ENCODE data around the gene ASS1.

ASS1 gene

DNA sequence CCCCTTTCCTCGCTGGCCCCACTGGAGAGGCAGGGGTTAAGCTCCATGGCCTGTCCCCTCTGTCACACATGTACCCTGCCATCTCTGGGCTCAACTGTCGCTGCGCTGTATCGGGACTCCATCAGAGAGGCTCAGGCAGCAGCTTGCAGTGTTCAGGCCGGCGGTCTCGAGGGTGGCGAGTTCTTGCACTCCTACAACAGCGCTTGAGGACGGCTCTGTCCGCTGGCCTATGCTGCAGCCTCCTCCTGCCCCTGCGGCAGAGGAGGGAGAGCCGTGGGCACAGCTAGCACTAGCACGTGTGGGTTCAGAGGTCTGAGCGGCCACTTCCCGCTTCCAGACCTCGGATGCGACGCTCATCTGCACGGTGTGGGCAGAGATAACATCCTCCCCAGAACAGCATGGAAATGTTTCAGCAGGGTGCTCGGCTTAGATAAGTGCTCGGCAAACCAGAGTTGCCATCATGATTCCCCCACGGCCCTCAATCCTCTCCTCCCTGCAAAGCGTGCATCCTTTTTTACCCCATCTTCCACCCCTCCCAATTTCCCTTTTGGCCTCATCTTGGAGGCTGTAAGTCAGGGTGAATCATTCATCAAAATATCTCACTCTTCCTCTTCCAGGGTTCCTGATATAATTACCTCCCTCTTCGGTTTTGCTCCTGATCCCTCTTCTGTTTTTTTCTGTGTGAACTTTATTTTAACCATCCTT is 92.7 kb downstream of the ASS1 start:
- no peak for DNase-seq

GRCh38 chr9:130539420-130540223 is 94.9 kb downstream of the ASS1 start:
- no peak for DNase-seq

- DNase-seq, result no peak
Observed at GRCh38 chr9:130541533-130541932, 96.8 kb downstream of the ASS1 start.

DNA sequence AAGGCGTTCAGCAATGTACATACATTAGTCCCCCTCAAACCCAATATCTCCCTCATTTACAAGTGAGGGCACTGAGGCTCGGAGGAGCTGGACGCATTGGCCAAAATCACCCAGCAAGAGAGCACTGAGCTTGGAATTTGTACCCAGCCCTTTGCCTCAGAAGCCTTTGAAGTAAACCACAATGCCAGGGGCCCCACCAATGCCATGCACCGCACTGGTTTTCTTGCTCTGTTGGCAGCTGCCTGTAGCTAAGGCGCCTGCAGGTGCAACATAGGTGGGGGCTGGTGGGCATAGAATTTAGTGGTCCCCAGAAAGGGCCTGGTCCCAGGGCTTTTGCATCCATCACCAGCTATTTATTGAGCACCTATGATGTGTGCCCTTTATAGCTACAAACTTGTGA is 97.3 kb downstream of the ASS1 start:
- no peak for DNase-seq

GRCh38 chr9:130542457-130543228 is 97.9 kb downstream of the ASS1 start:
- no peak for DNase-seq

- no peak for DNase-seq
Observed at GRCh38 chr9:130543368-130543767, 98.6 kb downstream of the ASS1 start.

- no peak for DNase-seq
Observed at GRCh38 chr9:130543859-130544258, 99.1 kb downstream of the ASS1 start.

GRCh38 chr9:130544364-130544763 is 99.6 kb downstream of the ASS1 start:
- DNase-seq, result no peak

DNA sequence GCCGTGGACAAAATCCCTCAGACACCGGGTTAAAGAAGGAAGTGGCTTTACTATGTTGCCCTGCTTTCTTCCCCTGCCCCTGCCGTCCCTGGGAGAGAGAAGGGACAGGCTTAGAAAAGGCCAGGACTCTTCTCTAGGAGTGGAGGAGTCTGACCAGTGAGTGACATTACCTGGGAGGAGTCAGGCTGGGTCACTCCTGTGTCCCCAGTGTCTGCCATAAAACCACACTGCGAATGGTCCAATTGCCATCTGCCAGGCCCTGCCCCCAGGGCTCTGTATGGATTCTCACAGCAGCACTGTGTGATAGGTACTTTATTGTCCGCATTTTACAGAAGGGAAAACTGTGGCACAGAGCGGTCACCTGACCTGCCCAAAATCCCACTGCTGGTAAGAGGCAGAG is 103.3 kb downstream of the ASS1 start:
- no peak for DNase-seq

GRCh38 chr9:130549093-130549735 is 104.5 kb downstream of the ASS1 start:
- DNase-seq, result no peak

Measured in stimulated activated CD8-positive, alpha-beta memory T cell treated with anti-CD3 and anti-CD28 coated beads, Interleukin-4, amount 100 ng/mL, for 48 hours (primary cell).